Activated CD4-positive, alpha-beta T cell treated with anti-CD3 and anti-CD28 coated beads for 24 hours (primary cell): Measurements from ENCODE around the gene TEAD4.
A peak's percentile ranks its signal among the peaks of the same experiment; 100 is the strongest.

Source experiments
- DNase-seq, 2 donors: peaks; one replicate each; pipeline ENCODE4 v3.0.0-alpha.2; 2020; ENCODE audit warnings: low read depth in 2 of 2

TEAD4 gene

GRCh38 chr12:2959192-2959504 lies at the start of gene TEAD4:
TEAD4 (plus strand) TSS chr12:2959397.
- DNase-seq: peak in 1 of 2 donors; percentile 24

- no peak for DNase-seq
These were observed 47.0 kb upstream of the TEAD4 start for GRCh38 chr12:2912216-2912575.

GRCh38 chr12:2919249-2919648 lies 39.9 kb upstream of the TEAD4 start:
- DNase-seq: no peak

GRCh38 chr12:2922329-2922728 lies 36.9 kb upstream of the TEAD4 start:
- DNase-seq: no peak

GRCh38 chr12:2923057-2923456 lies 36.1 kb upstream of the TEAD4 start:
- no peak for DNase-seq

- no peak for DNase-seq
These were observed 35.2 kb upstream of the TEAD4 start for GRCh38 chr12:2924019-2924418.

- no peak for DNase-seq
These were observed 33.7 kb upstream of the TEAD4 start for GRCh38 chr12:2925322-2925995.

- no peak for DNase-seq
These were observed 28.3 kb upstream of the TEAD4 start for GRCh38 chr12:2930865-2931264.

- no peak for DNase-seq
These were observed 25.6 kb upstream of the TEAD4 start for GRCh38 chr12:2933586-2933985.

GRCh38 chr12:2934371-2934770 lies 24.8 kb upstream of the TEAD4 start:
- no peak for DNase-seq

GRCh38 chr12:2936301-2936700 lies 22.9 kb upstream of the TEAD4 start:
- DNase-seq: no peak

GRCh38 chr12:2937500-2937899 lies 21.7 kb upstream of the TEAD4 start:
- DNase-seq: no peak

- no peak for DNase-seq
These were observed 20.0 kb upstream of the TEAD4 start for GRCh38 chr12:2939191-2939590.

GRCh38 chr12:2940564-2940963 lies 18.6 kb upstream of the TEAD4 start:
- no peak for DNase-seq

GRCh38 chr12:2941524-2941923 lies 17.7 kb upstream of the TEAD4 start:
- DNase-seq: no peak

GRCh38 chr12:2944401-2945047 lies 14.7 kb upstream of the TEAD4 start:
- peak; percentile 27 to 57 for DNase-seq

GRCh38 chr12:2949411-2949810 lies 9.8 kb upstream of the TEAD4 start:
- DNase-seq: no peak

GRCh38 chr12:2955888-2956287 lies 3.3 kb upstream of the TEAD4 start:
- DNase-seq: no peak

- no peak for DNase-seq
These were observed 1.3 kb upstream of the TEAD4 start for GRCh38 chr12:2957816-2958431.

GRCh38 chr12:2958432-2959191 lies 585 bp upstream of the TEAD4 start:
- DNase-seq: no peak

GRCh38 chr12:2959505-2960389 lies 550 bp downstream of the TEAD4 start:
- DNase-seq: peak in 1 of 2 donors; percentile 10
